Endodermal cell (in vitro differentiated cells): ENCODE data around the gene WNK2. TPM values are rescaled to one million over a fixed set of nuclear protein-coding genes. Genes with fewer than 3 reads are reported as not detected.

Experiments used
- DNase-seq: peaks from one replicate; pipeline ENCODE4 v3.0.0-alpha.2; 2017
- H3K27ac ChIP-seq: 2 replicates; pipeline ENCODE4 v1.5.1; 2013; ENCODE audit warnings: mild to moderate bottlenecking, low read depth, low read length, moderate library complexity
- H3K27me3 ChIP-seq: 2 replicates; pipeline ENCODE4 v1.6.1; 2013; ENCODE audit warnings: mild to moderate bottlenecking, low read length, moderate library complexity; ENCODE audit not compliant: insufficient read depth, control insufficient read depth, poor library complexity, severe bottlenecking
- H3K36me3 ChIP-seq: 2 replicates; pipeline ENCODE4 v1.7.0; 2013; ENCODE audit warnings: mild to moderate bottlenecking, low read length, moderate library complexity; ENCODE audit not compliant: control insufficient read depth, insufficient read depth
- H3K4me1 ChIP-seq: one replicate; pipeline ENCODE4 v1.7.0; 2013; ENCODE audit warnings: low read length; ENCODE audit not compliant: control insufficient read depth, insufficient read depth
- H3K4me3 ChIP-seq: 2 replicates; pipeline ENCODE4 v1.5.1; 2013; ENCODE audit warnings: mild to moderate bottlenecking, low read length, moderate library complexity
- H3K9ac ChIP-seq: 2 replicates; pipeline ENCODE4 v1.6.1; 2013; ENCODE audit warnings: mild to moderate bottlenecking, low read length, moderate library complexity; ENCODE audit not compliant: poor library complexity, severe bottlenecking; ENCODE audit errors: extremely low read depth
- H3K9me3 ChIP-seq: 2 replicates; pipeline ENCODE4 v1.6.1; 2013; ENCODE audit warnings: mild to moderate bottlenecking, low read length, moderate library complexity; ENCODE audit not compliant: control insufficient read depth
- H3K27ac Mint-ChIP-seq: 2 replicates; pipeline ENCODE4 v1.8.0; 2020; ENCODE audit warnings: mixed read lengths
- H3K27me3 Mint-ChIP-seq: 2 replicates; pipeline ENCODE4 v1.8.0; 2021; ENCODE audit warnings: mild to moderate bottlenecking, mixed read lengths; ENCODE audit not compliant: insufficient read depth
- H3K36me3 Mint-ChIP-seq: 2 replicates; pipeline ENCODE4 v1.8.0; 2020; ENCODE audit warnings: low read depth, mixed read lengths
- H3K4me1 Mint-ChIP-seq: 2 replicates; pipeline ENCODE4 v1.8.0; 2020; ENCODE audit warnings: mixed read lengths
- H3K4me3 Mint-ChIP-seq: 2 replicates; pipeline ENCODE4 v1.8.0; 2020; ENCODE audit warnings: mild to moderate bottlenecking, moderate library complexity, mixed read lengths
- H3K9me3 Mint-ChIP-seq: 2 replicates; pipeline ENCODE4 v1.8.0; 2020; ENCODE audit warnings: mild to moderate bottlenecking, mixed read lengths
- CTCF ChIP-seq: fragments of 200-600 bp; sonication (generic); conservative IDR thresholded peaks from 2 replicates; pipeline ENCODE4 v1.5.0; 2021; ENCODE audit warnings: antibody characterized with exemption, mild to moderate bottlenecking
- WGBS, 2 experiments: methylation state at CpG; one replicate each; pipeline versions ENCODE4 v1.1.5 to v1.1.7; 2013; ENCODE audit warnings: missing lambda C conversion rate in 2 of 2, mixed read lengths in 1 of 2; ENCODE audit not compliant: insufficient coverage in 1 of 2, insufficient read length in 1 of 2; 5-methylcytosine and 5-hydroxymethylcytosine counted together
- total RNA-seq, 2 donors: library from RNA; stranded (reverse); fragmentation: NEBNext Ultra II Directional in 1 of 2; extraction: Animal tissue kit (Norgen Biotek cat#: 25700) in 1 of 2; gene quantifications; 2 replicates in 1 of 2; 3 replicates in 1 of 2; pipeline ENCODE4 v1.2.1, GENCODE V29; 2021

Gene WNK2
- total RNA-seq, 2 donors from 2014 or later, result 46.1 to 48.8 TPM

- H3K4me1 ChIP-seq, result no peaks in the 10 kb centered on the region
- H3K36me3 ChIP-seq, result no peaks in the 10 kb centered on the region
- 89 to 95% methylated on average over 14 to 24 of the region's 24 CpGs for WGBS, 2 experiments
- no peak overlapping the region for H3K9ac ChIP-seq
- no peak for TF ChIP-seq CTCF
- no peak overlapping the region for H3K27ac ChIP-seq
- H3K27me3 ChIP-seq, result no peaks in the 10 kb centered on the region
- Mint-ChIP-seq H3K27ac (no peak overlapping the region), H3K4me1 (no peaks in the 10 kb centered on the region), H3K36me3 (peaks cover 2% of the 10 kb centered on the region), H3K27me3 (no peaks in the 10 kb centered on the region), H3K9me3 (no peaks in the 10 kb centered on the region), H3K4me3 (no peak overlapping the region)
- no peak overlapping the region for H3K4me3 ChIP-seq
- H3K9me3 ChIP-seq, result no peaks in the 10 kb centered on the region
- DNase-seq, result no peak
Measured at GRCh38 chr9:93244510-93245436, 60.8 kb downstream of the WNK2 start.

GRCh38 chr9:93245437-93245970, 61.6 kb downstream of the WNK2 start:
- no peak overlapping the region for H3K27ac ChIP-seq
- no peak overlapping the region for H3K27ac Mint-ChIP-seq
- no peaks in the 10 kb centered on the region for H3K4me1 Mint-ChIP-seq
- H3K27me3 Mint-ChIP-seq, result no peaks in the 10 kb centered on the region
- peaks cover 3% of the 10 kb centered on the region for H3K36me3 Mint-ChIP-seq
- peaks cover 5% of the 10 kb centered on the region for H3K36me3 ChIP-seq
- H3K9me3 ChIP-seq, result no peaks in the 10 kb centered on the region
- TF ChIP-seq CTCF, result no peak
- H3K4me3 Mint-ChIP-seq, result no peak overlapping the region
- DNase-seq, result no peak
- H3K9me3 Mint-ChIP-seq, result no peaks in the 10 kb centered on the region
- no peaks in the 10 kb centered on the region for H3K4me1 ChIP-seq
- 86 to 98% methylated on average over 5 of the region's 5 CpGs for WGBS, 2 experiments
- no peaks in the 10 kb centered on the region for H3K27me3 ChIP-seq
- H3K9ac ChIP-seq, result no peak overlapping the region
- H3K4me3 ChIP-seq, result no peak overlapping the region

GRCh38 chr9:93246111-93246510, 62.2 kb downstream of the WNK2 start:
- no peaks in the 10 kb centered on the region for H3K4me1 Mint-ChIP-seq
- DNase-seq, result no peak
- Histone ChIP-seq H3K9me3 (no peaks in the 10 kb centered on the region), H3K4me3 (no peak overlapping the region), H3K27ac (no peak overlapping the region), H3K4me1 (no peaks in the 10 kb centered on the region), H3K36me3 (peaks cover 5% of the 10 kb centered on the region), H3K9ac (no peak overlapping the region), H3K27me3 (no peaks in the 10 kb centered on the region)
- no peaks in the 10 kb centered on the region for H3K27me3 Mint-ChIP-seq
- H3K27ac Mint-ChIP-seq, result no peak overlapping the region
- peaks cover 3% of the 10 kb centered on the region for H3K36me3 Mint-ChIP-seq
- TF ChIP-seq CTCF, result no peak
- no peak overlapping the region for H3K4me3 Mint-ChIP-seq
- no peaks in the 10 kb centered on the region for H3K9me3 Mint-ChIP-seq
- 87 to 91% methylated on average over 14 of the region's 14 CpGs for WGBS, 2 experiments
